Measurements from ENCODE around the gene GAP43.
"Not testable (repeated sequence)": the region's sequence is repeated elsewhere in the genome, so short reads cannot be mapped to it uniquely, and the experiment has no call there.

GAP43 gene

GRCh38 chr3:115728013-115728412 is 104.7 kb downstream of the GAP43 start:
- no peak overlapping the region for H2AFZ ChIP-seq (ENCODE audit: low read depth, low read length)

GRCh38 chr3:115736341-115736740 is 113.0 kb downstream of the GAP43 start:
- H3K4me1 ChIP-seq (ENCODE audit: insufficient read depth, low read length); H3K9me3 ChIP-seq (ENCODE audit: low read length); H2AFZ ChIP-seq (ENCODE audit: low read depth, low read length); H3K4me3 ChIP-seq (ENCODE audit: low read length); H3K36me3 ChIP-seq (ENCODE audit: insufficient read depth, low read length); H3K27me3 ChIP-seq (ENCODE audit: insufficient read depth, low read length): not testable (repeated sequence)

More at GRCh38 chr3:115728013-115728412, 104.7 kb downstream of the GAP43 start:
- no peaks in the 10 kb centered on the region for H3K9me3 ChIP-seq (ENCODE audit: low read length)
- no peaks in the 10 kb centered on the region for H3K4me1 ChIP-seq (ENCODE audit: insufficient read depth, low read length)
- no peaks in the 10 kb centered on the region for H3K36me3 ChIP-seq (ENCODE audit: insufficient read depth, low read length)
- H3K27me3 ChIP-seq (ENCODE audit: insufficient read depth, low read length) = no peaks in the 10 kb centered on the region
- no peak overlapping the region for H3K4me3 ChIP-seq (ENCODE audit: low read length)

- Histone ChIP-seq H3K4me1 (ENCODE audit: insufficient read depth, low read length) (no peaks in the 10 kb centered on the region), H3K36me3 (ENCODE audit: insufficient read depth, low read length) (no peaks in the 10 kb centered on the region), H3K27me3 (ENCODE audit: insufficient read depth, low read length) (no peaks in the 10 kb centered on the region), H3K4me3 (ENCODE audit: low read length) (no peak overlapping the region), H2AFZ (ENCODE audit: low read depth, low read length) (no peak overlapping the region), H3K9me3 (ENCODE audit: low read length) (peaks cover 3% of the 10 kb centered on the region)
Observed at GRCh38 chr3:115741650-115742049, 118.3 kb downstream of the GAP43 start.

- H3K4me3 ChIP-seq (ENCODE audit: low read length); H3K4me1 ChIP-seq (ENCODE audit: insufficient read depth, low read length); H3K27me3 ChIP-seq (ENCODE audit: insufficient read depth, low read length); H2AFZ ChIP-seq (ENCODE audit: low read depth, low read length); H3K9me3 ChIP-seq (ENCODE audit: low read length); H3K36me3 ChIP-seq (ENCODE audit: insufficient read depth, low read length): not testable (repeated sequence)
Observed at GRCh38 chr3:115744516-115744915, 121.2 kb downstream of the GAP43 start.

GRCh38 chr3:115752978-115753377 is 129.7 kb downstream of the GAP43 start:
- not testable (repeated sequence) for H3K27me3 ChIP-seq (ENCODE audit: insufficient read depth, low read length); H3K36me3 ChIP-seq (ENCODE audit: insufficient read depth, low read length); H2AFZ ChIP-seq (ENCODE audit: low read depth, low read length); H3K9me3 ChIP-seq (ENCODE audit: low read length); H3K4me1 ChIP-seq (ENCODE audit: insufficient read depth, low read length); H3K4me3 ChIP-seq (ENCODE audit: low read length)

- Histone ChIP-seq H3K9me3 (ENCODE audit: low read length) (no peaks in the 10 kb centered on the region), H3K36me3 (ENCODE audit: insufficient read depth, low read length) (no peaks in the 10 kb centered on the region), H3K27me3 (ENCODE audit: insufficient read depth, low read length) (no peaks in the 10 kb centered on the region), H3K4me3 (ENCODE audit: low read length) (no peak overlapping the region), H3K4me1 (ENCODE audit: insufficient read depth, low read length) (no peaks in the 10 kb centered on the region), H2AFZ (ENCODE audit: low read depth, low read length) (no peak overlapping the region)
Observed at GRCh38 chr3:115758076-115758763, 134.9 kb downstream of the GAP43 start.

- Histone ChIP-seq H3K36me3 (ENCODE audit: insufficient read depth, low read length) (no peaks in the 10 kb centered on the region), H3K4me1 (ENCODE audit: insufficient read depth, low read length) (peaks cover under 1% of the 10 kb centered on the region), H2AFZ (ENCODE audit: low read depth, low read length) (no peak overlapping the region), H3K27me3 (ENCODE audit: insufficient read depth, low read length) (no peaks in the 10 kb centered on the region), H3K9me3 (ENCODE audit: low read length) (no peaks in the 10 kb centered on the region), H3K4me3 (ENCODE audit: low read length) (no peak overlapping the region)
Observed at GRCh38 chr3:115760716-115761115, 137.4 kb downstream of the GAP43 start.

GRCh38 chr3:115761927-115762305 is 138.6 kb downstream of the GAP43 start:
- H3K36me3 ChIP-seq (ENCODE audit: insufficient read depth, low read length) = no peaks in the 10 kb centered on the region
- H3K9me3 ChIP-seq (ENCODE audit: low read length) = no peaks in the 10 kb centered on the region
- peaks cover 12% of the 10 kb centered on the region for H3K4me1 ChIP-seq (ENCODE audit: insufficient read depth, low read length)

GRCh38 chr3:115766587-115767482 is 143.5 kb downstream of the GAP43 start:
- Histone ChIP-seq H3K9me3 (ENCODE audit: low read length) (no peaks in the 10 kb centered on the region), H2AFZ (ENCODE audit: low read depth, low read length) (peak overlapping the region; percentile 37), H3K4me3 (ENCODE audit: low read length) (no peak overlapping the region), H3K36me3 (ENCODE audit: insufficient read depth, low read length) (no peaks in the 10 kb centered on the region), H3K4me1 (ENCODE audit: insufficient read depth, low read length) (peaks cover 21% of the 10 kb centered on the region), H3K27me3 (ENCODE audit: insufficient read depth, low read length) (no peaks in the 10 kb centered on the region)

More at GRCh38 chr3:115761927-115762305, 138.6 kb downstream of the GAP43 start:
- Histone ChIP-seq H3K4me3 (ENCODE audit: low read length) (no peak overlapping the region), H3K27me3 (ENCODE audit: insufficient read depth, low read length) (no peaks in the 10 kb centered on the region), H2AFZ (ENCODE audit: low read depth, low read length) (no peak overlapping the region)

GRCh38 chr3:115768661-115769060 is 145.4 kb downstream of the GAP43 start:
- Histone ChIP-seq H3K4me3 (ENCODE audit: low read length) (no peak overlapping the region), H3K9me3 (ENCODE audit: low read length) (no peaks in the 10 kb centered on the region), H3K36me3 (ENCODE audit: insufficient read depth, low read length) (no peaks in the 10 kb centered on the region), H3K27me3 (ENCODE audit: insufficient read depth, low read length) (no peaks in the 10 kb centered on the region), H2AFZ (ENCODE audit: low read depth, low read length) (no peak overlapping the region), H3K4me1 (ENCODE audit: insufficient read depth, low read length) (peaks cover 21% of the 10 kb centered on the region)

Measured in neuron (in vitro differentiated cells).